CD14-positive monocyte (primary cell): Measurements from ENCODE around the gene CNTFR. TPM values are rescaled to one million over a fixed set of nuclear protein-coding genes. Genes with fewer than 3 reads are reported as not detected.

ENCODE experiments used
- DNase-seq, 3 donors: peaks; one replicate each; pipeline ENCODE4 v3.0.0-alpha.2; 2011 to 2022
- H2AFZ ChIP-seq: 2 replicates; pipeline ENCODE4 v1.6.0; 2012; ENCODE audit warnings: mild to moderate bottlenecking, low read depth, low read length, inconsistent platforms; ENCODE audit not compliant: insufficient read depth, poor library complexity, severe bottlenecking
- H3K27ac ChIP-seq, 2 donors: 1 replicate in 1 of 2; 2 replicates in 1 of 2; pipeline ENCODE4 v1.5.1; 2012 to 2013; ENCODE audit warnings: low read length in 2 of 2, control low read depth in 1 of 2, inconsistent platforms in 1 of 2, low read depth in 1 of 2, mild to moderate bottlenecking in 1 of 2
- H3K27me3 ChIP-seq, 2 donors: one replicate each; pipeline versions ENCODE4 v1.6.0 to v1.6.1; 2011 to 2013; ENCODE audit warnings: low read length in 2 of 2; ENCODE audit not compliant: control insufficient read depth in 2 of 2, insufficient read depth in 2 of 2
- H3K36me3 ChIP-seq, 2 donors: replicated peaks in 1 of 2; 1 replicate in 1 of 2; 2 replicates in 1 of 2; pipeline versions ENCODE4 v1.5.1 to v1.6.1; 2012 to 2013; ENCODE audit warnings: low read length in 2 of 2, control low read depth in 1 of 2, inconsistent platforms in 1 of 2, mild to moderate bottlenecking in 1 of 2; ENCODE audit not compliant: insufficient read depth in 2 of 2, control insufficient read depth in 1 of 2
- H3K4me1 ChIP-seq, 2 donors: 1 replicate in 1 of 2; 2 replicates in 1 of 2; pipeline versions ENCODE4 v1.5.1 to v1.6.1; 2012 to 2013; ENCODE audit warnings: low read length in 2 of 2, control low read depth in 1 of 2, inconsistent platforms in 1 of 2, mild to moderate bottlenecking in 1 of 2, moderate library complexity in 1 of 2; ENCODE audit not compliant: insufficient read depth in 2 of 2, control insufficient read depth in 1 of 2
- H3K4me2 ChIP-seq: replicated peaks from 2 replicates; pipeline ENCODE3; 2012; ENCODE audit warnings: low read length, moderate library complexity, mild to moderate bottlenecking; ENCODE audit not compliant: poor library complexity, severe bottlenecking; ENCODE audit errors: extremely low read depth
- H3K4me3 ChIP-seq, 3 experiments: fragments of 200-600 bp in 1 of 3; sonication (generic) in 1 of 3; replicated peaks in 1 of 3; 1 replicate in 2 of 3; 2 replicates in 1 of 3; pipeline ENCODE4 v1.5.1; 2011 to 2013; ENCODE audit warnings: low read length in 3 of 3, mild to moderate bottlenecking in 3 of 3, control low read depth in 2 of 3, low read depth in 2 of 3, inconsistent platforms in 1 of 3, moderate library complexity in 1 of 3
- H3K79me2 ChIP-seq: 2 replicates; pipeline ENCODE4 v1.6.0; 2012; ENCODE audit warnings: mild to moderate bottlenecking, control low read depth, inconsistent platforms, low read length, moderate library complexity; ENCODE audit not compliant: insufficient read depth
- H3K9ac ChIP-seq: 2 replicates; pipeline ENCODE4 v1.6.0; 2017; ENCODE audit warnings: low read length, mild to moderate bottlenecking; ENCODE audit not compliant: insufficient read depth, poor library complexity, severe bottlenecking
- H3K9me3 ChIP-seq, 2 donors: replicated peaks in 1 of 2; 1 replicate in 1 of 2; 2 replicates in 1 of 2; pipeline versions ENCODE4 v1.5.1 to v1.6.1; 2012 to 2013; ENCODE audit warnings: low read length in 2 of 2, control low read depth in 1 of 2; ENCODE audit not compliant: control insufficient read depth in 1 of 2, insufficient read depth in 1 of 2
- H4K20me1 ChIP-seq: 2 replicates; pipeline ENCODE4 v1.6.0; 2012; ENCODE audit warnings: mild to moderate bottlenecking, low read length, control low read depth, moderate library complexity; ENCODE audit not compliant: insufficient read depth
- H3K27ac Mint-ChIP-seq, 7 donors: one replicate each; pipeline ENCODE4 v1.8.0; 2020; ENCODE audit warnings: mild to moderate bottlenecking in 7 of 7, mixed read lengths in 7 of 7, moderate library complexity in 6 of 7, inconsistent platforms in 2 of 7
- H3K27me3 Mint-ChIP-seq, 3 donors: one replicate each; pipeline ENCODE4 v1.8.0; 2021 to 2022; ENCODE audit warnings: low read depth in 3 of 3, mild to moderate bottlenecking in 3 of 3, mixed read lengths in 3 of 3, moderate library complexity in 3 of 3, inconsistent platforms in 1 of 3
- H3K36me3 Mint-ChIP-seq, 2 donors: one replicate each; pipeline ENCODE4 v1.8.0; 2020; ENCODE audit warnings: mixed read lengths in 2 of 2, inconsistent platforms in 1 of 2, mild to moderate bottlenecking in 1 of 2
- H3K4me1 Mint-ChIP-seq: one replicate; pipeline ENCODE4 v1.8.0; 2020; ENCODE audit warnings: mild to moderate bottlenecking, mixed read lengths
- H3K4me3 Mint-ChIP-seq, 2 donors: one replicate each; pipeline ENCODE4 v1.8.0; 2020; ENCODE audit warnings: mild to moderate bottlenecking in 2 of 2, mixed read lengths in 2 of 2, moderate library complexity in 1 of 2
- H3K9me3 Mint-ChIP-seq, 7 donors: one replicate each; pipeline ENCODE4 v1.8.0; 2020 to 2022; ENCODE audit warnings: mixed read lengths in 7 of 7, mild to moderate bottlenecking in 6 of 7, moderate library complexity in 6 of 7, inconsistent platforms in 2 of 7
- CTCF ChIP-seq: fragments of 200-600 bp; IDR thresholded peaks from one replicate; pipeline ENCODE4 v1.8.0; 2022; ENCODE audit warnings: antibody characterized with exemption, mild to moderate bottlenecking
- WGBS: methylation state at CpG from one replicate; pipeline ENCODE4 v1.1.5; 2013; ENCODE audit warnings: missing lambda C conversion rate; ENCODE audit not compliant: insufficient coverage; 5-methylcytosine and 5-hydroxymethylcytosine counted together
- intact Hi-C, 2 donors: fragments of 100-400 bp; cut with micrococcal nuclease; formaldehyde crosslinking; loops; one replicate each; pipeline versions ENCODE4 v1.15.0 to v1.15.1; 2023
- polyA plus RNA-seq, 3 donors: library from polyadenylated mRNA; depleted of rRNA in 1 of 3; unstranded in 2 of 3; stranded (reverse) in 1 of 3; fragments of 300-500 nt in 2 of 3; fragments of >200 nt in 1 of 3; fragmentation: Illumina TruSeq in 2 of 3; gene quantifications; 1 replicate in 2 of 3; 2 replicates in 1 of 3; pipeline ENCODE4 v1.2.3, GENCODE V29; 2012 to 2021

Gene CNTFR
- polyA plus RNA-seq, 3 donors: not detected

GRCh38 chr9:34566322-34566721 is 23.2 kb downstream of the CNTFR start:
- H3K27ac ChIP-seq: no peak overlapping the region
- no peak overlapping the region for H2AFZ ChIP-seq
- no peak overlapping the region for H3K4me2 ChIP-seq
- no peaks in the 10 kb centered on the region for H3K79me2 ChIP-seq
- no peak overlapping the region for H3K4me3 Mint-ChIP-seq
- no peaks in the 10 kb centered on the region for H3K4me1 Mint-ChIP-seq
- no peak for TF ChIP-seq CTCF
- intact Hi-C loops: no loop called here
- no peak overlapping the region for H3K9ac ChIP-seq
- no peaks in the 10 kb centered on the region for H3K4me1 ChIP-seq
- no peak overlapping the region for H3K4me3 ChIP-seq
- peak overlapping the region in 1 of 7 donors; percentile 0 for H3K27ac Mint-ChIP-seq
- 72% methylated on average over 8 of the region's 8 CpGs for WGBS
- H3K27me3 Mint-ChIP-seq: peaks cover 18 to 22% (median 19%) of the 10 kb centered on the region in 3 donors
- H3K9me3 ChIP-seq: peaks cover 0 to 7% of the 10 kb centered on the region in 2 donors
- peaks cover 0 to 10% (median 7%) of the 10 kb centered on the region in 7 donors for H3K9me3 Mint-ChIP-seq
- H3K36me3 ChIP-seq: no peaks in the 10 kb centered on the region
- peaks cover 0 to 2% of the 10 kb centered on the region in 2 donors for H3K27me3 ChIP-seq
- DNase-seq: no peak
- H4K20me1 ChIP-seq: no peaks in the 10 kb centered on the region
- H3K36me3 Mint-ChIP-seq: no peaks in the 10 kb centered on the region

GRCh38 chr9:34565856-34566255 is 23.7 kb downstream of the CNTFR start:
- no peak for DNase-seq
- intact Hi-C loops: no loop called here
- H3K27me3 ChIP-seq: peaks cover 0 to 2% of the 10 kb centered on the region in 2 donors
- H3K36me3 ChIP-seq: no peaks in the 10 kb centered on the region
- Mint-ChIP-seq H3K36me3 (no peaks in the 10 kb centered on the region), H3K4me1 (no peaks in the 10 kb centered on the region), H3K4me3 (no peak overlapping the region), H3K27ac (no peak overlapping the region), H3K9me3 (peaks cover 0 to 10% (median 7%) of the 10 kb centered on the region in 7 donors), H3K27me3 (peaks cover 21 to 24% (median 21%) of the 10 kb centered on the region in 3 donors)
- H3K4me3 ChIP-seq: no peak overlapping the region
- no peak for TF ChIP-seq CTCF
- no peak overlapping the region for H3K9ac ChIP-seq
- H2AFZ ChIP-seq: no peak overlapping the region
- no peaks in the 10 kb centered on the region for H3K4me1 ChIP-seq
- no peak overlapping the region for H3K4me2 ChIP-seq
- H3K27ac ChIP-seq: no peak overlapping the region
- H3K9me3 ChIP-seq: peaks cover 0 to 7% of the 10 kb centered on the region in 2 donors
- H4K20me1 ChIP-seq: no peaks in the 10 kb centered on the region
- WGBS: 81% methylated on average over 3 of the region's 8 CpGs
- H3K79me2 ChIP-seq: no peaks in the 10 kb centered on the region
